Measurements from ENCODE around the gene CDH23.

The CDH23 gene

GRCh38 chr10:71746344-71747037 is 349.8 kb downstream of the CDH23 start:
- no peak for DNase-seq (ENCODE audit: low read depth)

GRCh38 chr10:71747039-71747531 is 350.4 kb downstream of the CDH23 start:
- no peak for DNase-seq (ENCODE audit: low read depth)

- no peak for DNase-seq (ENCODE audit: low read depth)
These were observed 351.1 kb downstream of the CDH23 start for GRCh38 chr10:71747551-71748523.

GRCh38 chr10:71748671-71749191 is 352.0 kb downstream of the CDH23 start:
- no peak for DNase-seq (ENCODE audit: low read depth)

- DNase-seq (ENCODE audit: low read depth), result no peak
These were observed 352.7 kb downstream of the CDH23 start for GRCh38 chr10:71749396-71749795.

GRCh38 chr10:71750124-71750841 is 353.6 kb downstream of the CDH23 start:
- DNase-seq (ENCODE audit: low read depth), result no peak

- no peak for DNase-seq (ENCODE audit: low read depth)
These were observed 354.3 kb downstream of the CDH23 start for GRCh38 chr10:71750986-71751385.

- no peak for DNase-seq (ENCODE audit: low read depth)
These were observed 354.9 kb downstream of the CDH23 start for GRCh38 chr10:71751515-71752224.

GRCh38 chr10:71752391-71753090 is 355.8 kb downstream of the CDH23 start:
- DNase-seq (ENCODE audit: low read depth), result no peak

- DNase-seq (ENCODE audit: low read depth), result no peak
These were observed 356.6 kb downstream of the CDH23 start for GRCh38 chr10:71753091-71753959.

- DNase-seq (ENCODE audit: low read depth), result no peak
These were observed 357.3 kb downstream of the CDH23 start for GRCh38 chr10:71753960-71754505.

- no peak for DNase-seq (ENCODE audit: low read depth)
These were observed 357.8 kb downstream of the CDH23 start for GRCh38 chr10:71754562-71754961.

GRCh38 chr10:71755179-71755879 is 358.6 kb downstream of the CDH23 start:
- DNase-seq (ENCODE audit: low read depth), result no peak

GRCh38 chr10:71756311-71757191 is 359.8 kb downstream of the CDH23 start:
- no peak for DNase-seq (ENCODE audit: low read depth)

GRCh38 chr10:71757399-71757922 is 360.7 kb downstream of the CDH23 start:
- DNase-seq (ENCODE audit: low read depth), result no peak

GRCh38 chr10:71761105-71761511 is 364.4 kb downstream of the CDH23 start:
- DNase-seq (ENCODE audit: low read depth), result no peak

- DNase-seq (ENCODE audit: low read depth), result no peak
These were observed 364.9 kb downstream of the CDH23 start for GRCh38 chr10:71761541-71762113.
